Measurements from ENCODE around the gene CABCOCO1. TPM values are rescaled to one million over a fixed set of nuclear protein-coding genes. Genes with fewer than 3 reads are reported as not detected.

The CABCOCO1 gene
- total RNA-seq, 1 experiment from 2014 or later: 0.24 TPM

- in situ Hi-C loops (cut with HindIII; ENCODE audit: low pct_unique_long_range_greater_than_20kb, low sequenced_read_pairs): no loop called here
- peak; percentile 77 for DNase-seq (ENCODE audit: low read depth)
Observed at GRCh38 chr10:61792921-61793320, 130.2 kb downstream of the CABCOCO1 start.

DNA sequence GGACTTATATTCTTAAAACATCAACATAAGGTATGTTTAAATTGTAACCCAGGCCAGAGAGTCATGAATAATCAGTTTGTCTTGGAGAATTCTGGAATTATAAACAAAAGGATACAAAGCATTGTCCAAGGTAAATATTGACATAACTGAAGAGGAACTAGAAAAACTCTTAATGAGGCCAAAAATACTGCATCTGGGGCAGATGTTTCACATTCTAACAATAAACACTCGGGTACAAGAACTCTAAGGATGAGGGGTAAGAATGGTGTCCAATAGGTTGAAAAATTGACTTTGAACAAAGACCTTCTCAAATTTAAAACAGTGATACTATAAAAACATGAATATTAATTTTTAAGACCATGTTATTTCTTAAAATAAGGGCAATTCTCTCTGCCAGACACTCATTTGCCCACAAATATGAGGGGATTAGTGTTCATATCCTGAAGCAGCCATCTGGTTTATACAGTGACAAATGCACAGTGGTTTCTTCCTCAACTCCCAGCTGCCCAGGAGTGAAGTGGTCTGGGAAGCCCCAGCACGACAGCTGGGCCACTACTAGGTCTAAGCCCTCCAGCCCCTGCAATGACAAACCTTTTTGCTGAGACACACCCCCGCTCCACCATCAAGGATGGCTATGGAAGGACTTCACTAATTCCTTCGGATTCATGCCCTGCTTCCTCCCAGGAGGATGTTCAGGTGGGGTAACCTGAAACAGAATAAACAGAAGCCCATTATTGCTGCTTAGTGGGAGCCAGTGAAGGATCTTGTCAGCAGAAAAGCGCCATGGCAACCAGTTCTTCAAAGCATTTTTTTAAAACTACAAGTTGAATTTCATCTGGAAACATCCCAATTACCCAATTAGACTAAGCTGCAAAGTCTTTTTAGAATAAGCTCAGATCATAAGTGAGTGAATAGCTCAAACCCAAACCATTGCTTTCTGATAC, 131.3 kb downstream of the CABCOCO1 start:
- in situ Hi-C loops (cut with HindIII; ENCODE audit: low pct_unique_long_range_greater_than_20kb, low sequenced_read_pairs): no loop called here
- peak; percentile 68 for DNase-seq (ENCODE audit: low read depth)

DNA sequence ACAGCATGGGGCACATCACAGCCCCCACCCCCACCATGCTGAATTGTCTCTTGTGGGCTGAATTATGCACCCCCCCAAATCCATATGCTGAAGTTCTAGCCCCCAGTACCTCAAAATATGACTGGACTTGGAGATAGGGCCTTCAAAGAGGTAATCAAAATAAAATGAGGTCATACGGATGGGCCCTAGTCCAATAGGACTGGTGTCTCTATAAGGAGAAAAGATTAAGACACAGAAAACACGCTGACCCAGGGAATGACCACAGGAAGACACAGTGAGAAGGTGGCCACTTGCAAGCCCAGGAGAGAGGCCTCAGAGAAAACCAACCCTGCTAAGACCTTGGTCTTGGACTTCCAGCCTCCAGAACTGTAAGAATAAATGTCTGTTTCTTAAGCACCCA, 132.4 kb downstream of the CABCOCO1 start:
- in situ Hi-C loops (cut with HindIII; ENCODE audit: low pct_unique_long_range_greater_than_20kb, low sequenced_read_pairs): no loop called here

DNA sequence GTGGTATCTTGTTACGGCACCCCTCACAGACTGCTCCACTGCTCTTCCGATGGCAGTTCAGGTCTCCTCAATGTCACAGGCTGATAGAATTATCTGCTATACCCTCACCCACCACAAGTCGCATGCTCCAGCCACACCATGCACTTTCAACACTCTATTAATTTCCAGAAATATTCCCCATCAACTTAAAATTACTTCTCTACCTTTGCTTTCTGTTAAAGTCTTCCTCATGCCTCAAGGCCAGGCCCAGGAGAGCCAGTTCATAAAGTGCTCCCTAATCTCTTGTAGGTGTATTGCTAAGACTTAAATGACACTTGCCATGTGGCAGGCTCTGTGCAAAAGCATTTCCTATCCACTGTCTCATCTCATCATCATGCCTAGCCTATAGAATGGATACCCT, 132.8 kb downstream of the CABCOCO1 start:
- DNase-seq (ENCODE audit: low read depth): no peak
- in situ Hi-C loops (cut with HindIII; ENCODE audit: low pct_unique_long_range_greater_than_20kb, low sequenced_read_pairs): no loop called here

More for the DNA sequence above, 132.4 kb downstream of the CABCOCO1 start:
- no peak for DNase-seq (ENCODE audit: low read depth)

GRCh38 chr10:61796785-61797184, 134.1 kb downstream of the CABCOCO1 start:
- in situ Hi-C loops (cut with HindIII; ENCODE audit: low pct_unique_long_range_greater_than_20kb, low sequenced_read_pairs): no loop called here
- no peak for DNase-seq (ENCODE audit: low read depth)

- in situ Hi-C loops (cut with HindIII; ENCODE audit: low pct_unique_long_range_greater_than_20kb, low sequenced_read_pairs): no loop called here
- DNase-seq (ENCODE audit: low read depth): no peak
Observed at GRCh38 chr10:61797304-61798153, 134.8 kb downstream of the CABCOCO1 start.

GRCh38 chr10:61798713-61799112, 136.0 kb downstream of the CABCOCO1 start:
- peak; percentile 38 for DNase-seq (ENCODE audit: low read depth)
- in situ Hi-C loops (cut with HindIII; ENCODE audit: low pct_unique_long_range_greater_than_20kb, low sequenced_read_pairs): no loop called here

DNA sequence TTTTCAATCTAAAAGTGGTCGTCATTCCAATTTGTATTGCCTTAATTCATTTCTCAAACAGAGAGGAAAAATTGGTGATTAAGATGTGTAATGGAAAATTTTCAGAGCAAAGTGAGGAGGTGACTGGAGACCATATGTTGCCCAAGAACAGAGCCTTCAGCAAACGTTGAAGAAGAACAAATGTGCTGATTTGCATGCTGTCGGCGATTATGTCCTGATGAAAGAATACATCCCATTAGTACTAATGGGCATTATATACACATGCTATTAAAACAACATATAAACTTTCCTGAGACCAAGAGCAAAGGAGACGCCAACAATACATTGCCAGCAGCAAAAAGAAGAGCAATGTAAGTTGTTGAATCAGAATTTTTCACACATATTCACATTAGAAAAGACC, 138.8 kb downstream of the CABCOCO1 start:
- in situ Hi-C loops (cut with HindIII; ENCODE audit: low pct_unique_long_range_greater_than_20kb, low sequenced_read_pairs): no loop called here
- no peak for DNase-seq (ENCODE audit: low read depth)

- DNase-seq (ENCODE audit: low read depth): no peak
- in situ Hi-C loops (cut with HindIII; ENCODE audit: low pct_unique_long_range_greater_than_20kb, low sequenced_read_pairs): no loop called here
Observed at GRCh38 chr10:61803269-61803668, 140.5 kb downstream of the CABCOCO1 start.

GRCh38 chr10:61804414-61804813, 141.7 kb downstream of the CABCOCO1 start:
- in situ Hi-C loops (cut with HindIII; ENCODE audit: low pct_unique_long_range_greater_than_20kb, low sequenced_read_pairs): no loop called here
- no peak for DNase-seq (ENCODE audit: low read depth)

DNA sequence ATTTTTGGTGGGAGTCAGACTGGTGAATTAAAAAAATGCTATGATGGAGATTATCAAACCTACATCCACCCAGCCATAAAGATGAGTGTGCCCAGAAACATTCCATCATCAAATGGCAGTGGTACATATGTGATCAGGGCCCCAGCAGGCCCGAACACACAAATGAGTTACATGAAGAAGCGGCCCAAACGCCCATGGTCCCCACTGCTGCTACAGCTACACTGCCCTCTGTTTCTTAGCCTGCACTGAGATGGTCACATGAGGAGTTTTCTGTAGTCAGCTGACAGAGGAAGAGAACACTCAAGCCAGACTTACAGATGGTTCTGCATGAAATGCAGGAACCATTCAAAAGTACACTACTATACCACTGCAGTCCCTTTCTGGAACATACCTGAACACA, 142.4 kb downstream of the CABCOCO1 start:
- in situ Hi-C loops (cut with HindIII; ENCODE audit: low pct_unique_long_range_greater_than_20kb, low sequenced_read_pairs): no loop called here
- DNase-seq (ENCODE audit: low read depth): no peak

DNA sequence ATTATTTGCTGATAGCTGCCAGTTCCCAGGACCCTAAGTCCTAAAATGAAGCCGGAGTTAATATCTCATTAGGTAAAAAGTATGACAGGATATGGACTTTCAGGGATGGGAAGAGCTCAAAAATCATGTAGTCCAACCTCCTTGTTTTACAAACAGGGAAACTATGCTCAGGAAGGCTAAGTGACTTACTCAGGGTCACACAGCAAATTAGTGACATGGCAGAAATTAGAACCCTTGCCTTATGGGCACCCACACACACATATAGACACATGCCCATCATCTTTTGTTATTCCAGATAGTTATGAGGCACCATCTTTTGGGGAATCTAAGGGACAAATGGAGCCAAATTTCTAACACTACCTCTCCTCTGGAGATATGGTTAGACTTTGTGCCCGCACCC, 147.5 kb downstream of the CABCOCO1 start:
- in situ Hi-C loops (cut with HindIII; ENCODE audit: low pct_unique_long_range_greater_than_20kb, low sequenced_read_pairs): no loop called here

GRCh38 chr10:61812052-61812721, 149.5 kb downstream of the CABCOCO1 start:
- DNase-seq (ENCODE audit: low read depth): no peak
- in situ Hi-C loops (cut with HindIII; ENCODE audit: low pct_unique_long_range_greater_than_20kb, low sequenced_read_pairs): no loop called here

More for the DNA sequence above, 147.5 kb downstream of the CABCOCO1 start:
- no peak for DNase-seq (ENCODE audit: low read depth)

DNA sequence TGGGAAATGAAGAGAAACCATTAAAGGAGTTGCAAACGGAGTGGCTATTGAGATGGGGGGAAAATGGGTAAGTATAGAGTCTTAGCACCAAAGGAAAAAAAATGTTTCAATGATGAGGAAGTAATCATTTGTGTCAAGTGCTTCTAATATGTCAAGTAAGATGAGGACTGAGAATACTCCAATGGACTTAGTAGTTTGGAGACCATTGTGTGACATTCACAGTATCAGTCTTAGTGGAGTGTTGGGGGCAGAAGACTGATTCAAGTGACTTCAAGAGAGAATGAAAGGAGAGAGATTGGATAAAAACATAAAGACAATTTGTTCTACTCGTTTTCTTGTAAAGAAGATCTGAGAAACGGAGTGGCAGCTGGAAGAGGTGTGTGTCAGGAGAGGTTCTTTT, 150.2 kb downstream of the CABCOCO1 start:
- in situ Hi-C loops (cut with HindIII; ENCODE audit: low pct_unique_long_range_greater_than_20kb, low sequenced_read_pairs): no loop called here

DNA sequence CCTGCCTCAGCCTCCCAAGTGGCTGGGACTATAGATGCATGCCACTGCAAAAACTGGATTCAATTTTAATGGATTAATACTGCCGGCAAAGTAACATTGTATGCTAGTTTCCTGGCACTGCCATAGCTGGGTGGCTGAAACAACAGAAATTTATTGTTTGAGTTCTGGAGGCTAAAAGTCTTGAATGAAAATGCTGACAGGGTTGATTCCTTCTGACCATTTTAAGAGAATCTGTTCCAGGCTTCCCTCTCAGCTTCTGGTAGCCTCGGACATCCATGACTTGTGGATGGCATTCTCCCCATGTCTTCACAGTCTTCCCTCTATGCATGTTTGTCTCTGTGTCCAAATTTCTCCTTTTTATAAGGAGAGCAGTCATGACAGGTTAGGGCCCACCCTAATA, 151.4 kb downstream of the CABCOCO1 start:
- no peak for DNase-seq (ENCODE audit: low read depth)
- in situ Hi-C loops (cut with HindIII; ENCODE audit: low pct_unique_long_range_greater_than_20kb, low sequenced_read_pairs): no loop called here

More for the DNA sequence above, 150.2 kb downstream of the CABCOCO1 start:
- DNase-seq (ENCODE audit: low read depth): no peak

DNA sequence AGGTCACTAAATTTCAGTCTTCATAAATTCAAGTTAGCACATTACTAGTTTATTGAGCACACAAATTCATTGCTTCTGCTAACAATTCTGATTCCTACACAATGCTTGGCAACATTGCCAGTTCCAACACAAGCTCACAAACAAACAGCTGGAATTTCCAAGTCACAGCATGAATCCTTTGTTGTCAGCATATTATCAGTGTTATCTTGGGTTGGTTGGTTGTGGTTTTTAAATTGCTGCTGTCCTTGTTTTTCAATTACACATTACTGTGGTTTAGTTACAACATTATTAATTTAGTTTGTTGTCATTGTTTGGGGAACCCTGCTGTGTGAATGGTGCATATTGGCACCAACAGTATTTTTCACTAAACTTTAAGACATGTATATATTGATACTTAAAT, 152.8 kb downstream of the CABCOCO1 start:
- in situ Hi-C loops (cut with HindIII; ENCODE audit: low pct_unique_long_range_greater_than_20kb, low sequenced_read_pairs): no loop called here
- DNase-seq (ENCODE audit: low read depth): no peak
